Mucosa of stomach (tissue), 1 donor: ENCODE results near the gene GIGYF2.
"Not testable (repeated sequence)": the region's sequence is repeated elsewhere in the genome, so short reads cannot be mapped to it uniquely, and the experiment has no call there.

ENCODE experiments used
- H3K27me3 ChIP-seq: one replicate; pipeline ENCODE4 v1.7.0; 2013; ENCODE audit warnings: mild to moderate bottlenecking, low read length; ENCODE audit not compliant: control insufficient read depth, insufficient read depth
- H3K36me3 ChIP-seq: one replicate; pipeline ENCODE4 v1.7.0; 2013; ENCODE audit warnings: low read length; ENCODE audit not compliant: control insufficient read depth, insufficient read depth
- H3K4me1 ChIP-seq: one replicate; pipeline ENCODE4 v1.7.0; 2013; ENCODE audit warnings: mild to moderate bottlenecking, low read length; ENCODE audit not compliant: control insufficient read depth, insufficient read depth
- H3K4me3 ChIP-seq: one replicate; pipeline ENCODE4 v1.7.0; 2013; ENCODE audit warnings: low read length
- H3K9ac ChIP-seq: one replicate; pipeline ENCODE4 v1.7.0; 2013; ENCODE audit warnings: mild to moderate bottlenecking, low read length, moderate library complexity
- H3K9me3 ChIP-seq: one replicate; pipeline ENCODE4 v1.7.0; 2013; ENCODE audit warnings: mild to moderate bottlenecking, low read length, moderate library complexity; ENCODE audit not compliant: control insufficient read depth
- donor health status: Pancreatic carcinoma.

GIGYF2 gene

DNA sequence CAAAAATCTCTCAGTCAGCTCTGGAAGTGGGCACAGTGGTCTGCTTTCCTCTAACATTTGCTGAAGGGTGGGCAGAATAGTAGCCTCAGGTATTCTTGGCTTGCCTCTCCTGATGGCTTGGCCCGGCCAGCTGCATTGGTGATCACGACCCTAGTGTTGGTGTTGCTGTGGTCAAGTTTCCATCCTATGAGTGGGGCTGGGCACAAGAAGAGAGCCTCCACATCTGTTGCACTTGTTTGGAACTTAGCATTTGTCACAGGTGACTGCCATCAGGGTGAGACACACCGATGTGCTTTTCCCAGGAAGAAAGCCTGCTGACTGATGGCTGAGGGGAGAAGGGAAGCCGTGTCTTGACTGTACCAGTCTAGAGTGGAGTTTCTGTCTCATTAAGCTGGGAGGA is 139.8 kb downstream of the GIGYF2 start:
- Histone ChIP-seq H3K36me3 (peaks cover 6% of the 10 kb centered on the region), H3K4me1 (peaks cover 6% of the 10 kb centered on the region), H3K9me3 (no peaks in the 10 kb centered on the region), H3K27me3 (no peaks in the 10 kb centered on the region), H3K4me3 (no peak overlapping the region), H3K9ac (no peak overlapping the region)

DNA sequence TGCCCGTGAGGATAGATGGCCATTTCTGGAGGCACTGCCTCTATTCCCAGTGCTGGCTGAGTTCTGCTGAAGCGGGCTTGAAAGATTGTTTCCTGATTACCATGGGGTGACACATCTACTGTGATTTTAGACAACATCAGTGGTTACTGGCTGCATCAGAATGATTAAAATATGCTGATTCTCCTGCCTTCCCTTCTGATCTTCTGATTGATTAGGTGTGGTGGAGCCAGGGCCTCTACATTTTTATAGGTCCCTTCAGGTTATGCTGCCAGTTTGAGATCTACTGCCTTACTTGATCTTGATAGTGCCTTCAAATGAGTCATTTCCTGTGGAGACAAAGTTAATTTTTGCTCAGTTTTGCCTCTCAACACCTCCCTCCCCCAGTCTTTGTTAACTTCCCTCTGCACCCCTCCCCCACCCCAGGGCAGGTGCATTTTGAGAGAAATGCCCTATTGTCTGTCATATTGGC is 141.3 kb downstream of the GIGYF2 start:
- no peaks in the 10 kb centered on the region for H3K9me3 ChIP-seq
- no peak overlapping the region for H3K4me3 ChIP-seq
- H3K4me1 ChIP-seq = peaks cover 6% of the 10 kb centered on the region
- no peak overlapping the region for H3K9ac ChIP-seq
- peaks cover 6% of the 10 kb centered on the region for H3K36me3 ChIP-seq
- no peaks in the 10 kb centered on the region for H3K27me3 ChIP-seq

GRCh38 chr2:232839411-232840079 is 142.4 kb downstream of the GIGYF2 start:
- Histone ChIP-seq H3K9me3 (no peaks in the 10 kb centered on the region), H3K9ac (no peak overlapping the region), H3K27me3 (no peaks in the 10 kb centered on the region), H3K4me1 (peaks cover 6% of the 10 kb centered on the region), H3K36me3 (peaks cover 6% of the 10 kb centered on the region), H3K4me3 (no peak overlapping the region)

DNA sequence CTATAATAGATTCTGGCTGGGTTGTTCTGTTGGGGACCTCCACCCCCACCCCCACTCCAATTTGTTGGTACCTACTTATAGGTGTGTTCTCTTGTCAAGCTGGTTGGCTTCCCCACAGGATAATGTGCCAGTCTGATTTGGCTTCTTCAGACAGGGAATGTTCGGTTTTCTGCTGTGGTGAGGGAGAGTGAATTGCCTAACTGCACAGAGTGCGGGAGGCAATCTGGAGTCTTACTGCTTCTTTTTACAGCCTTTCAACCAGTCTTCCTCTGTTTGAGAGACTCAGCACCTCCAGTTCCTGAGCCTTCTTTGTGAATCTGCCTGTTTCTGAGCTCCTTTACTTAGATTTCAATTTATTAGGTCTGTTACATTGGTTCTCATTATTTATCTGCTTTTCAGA is 145.6 kb downstream of the GIGYF2 start:
- Histone ChIP-seq H3K27me3 (no peaks in the 10 kb centered on the region), H3K4me1 (no peaks in the 10 kb centered on the region), H3K36me3 (no peaks in the 10 kb centered on the region), H3K9ac (no peak overlapping the region), H3K4me3 (no peak overlapping the region), H3K9me3 (no peaks in the 10 kb centered on the region)

- no peaks in the 10 kb centered on the region for H3K36me3 ChIP-seq
- no peaks in the 10 kb centered on the region for H3K9me3 ChIP-seq
- no peaks in the 10 kb centered on the region for H3K27me3 ChIP-seq
- no peak overlapping the region for H3K9ac ChIP-seq
- H3K4me1 ChIP-seq = no peaks in the 10 kb centered on the region
- H3K4me3 ChIP-seq = no peak overlapping the region
Measured at GRCh38 chr2:232843834-232844233, 146.7 kb downstream of the GIGYF2 start.

DNA sequence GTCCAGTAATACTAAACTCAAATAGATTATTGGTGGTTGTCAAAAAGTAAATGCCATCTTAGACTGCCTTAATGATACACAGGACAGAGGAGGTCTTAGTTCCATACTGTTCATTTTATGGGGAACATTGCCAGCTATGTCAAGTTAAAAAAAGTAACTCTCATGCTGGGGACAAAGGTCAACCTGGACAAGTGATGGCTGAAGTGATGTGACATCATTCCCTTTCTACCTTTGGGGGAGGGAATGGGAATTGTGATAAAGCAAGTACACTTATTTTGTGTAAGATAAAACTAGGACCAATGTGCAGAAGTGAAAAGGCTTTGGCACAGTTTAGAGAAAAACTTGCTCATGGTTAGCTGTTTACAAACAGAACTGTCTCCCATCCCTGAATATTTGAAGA is 148.9 kb downstream of the GIGYF2 start:
- no peak overlapping the region for H3K4me3 ChIP-seq
- no peaks in the 10 kb centered on the region for H3K27me3 ChIP-seq
- no peaks in the 10 kb centered on the region for H3K36me3 ChIP-seq
- no peak overlapping the region for H3K9ac ChIP-seq
- no peaks in the 10 kb centered on the region for H3K9me3 ChIP-seq
- no peaks in the 10 kb centered on the region for H3K4me1 ChIP-seq

DNA sequence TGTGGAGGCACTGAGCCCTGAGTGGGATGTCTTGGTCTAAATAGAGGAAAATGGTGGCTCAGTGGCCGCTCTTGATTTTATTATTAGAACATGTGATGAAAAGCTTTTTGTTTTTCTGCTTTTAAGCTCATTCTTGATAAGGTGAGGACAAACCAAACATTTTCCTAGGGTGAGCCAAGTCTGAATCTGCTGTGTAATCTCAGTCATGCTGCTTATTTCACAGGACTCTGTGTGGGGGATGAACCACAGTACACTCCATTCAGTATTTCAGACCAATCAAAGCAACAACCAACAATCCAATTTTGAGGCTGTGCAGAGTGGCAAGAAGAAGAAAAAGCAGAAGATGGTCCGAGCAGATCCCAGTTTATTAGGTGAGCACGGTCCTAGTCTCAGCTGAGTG is 152.9 kb downstream of the GIGYF2 start:
- Histone ChIP-seq H3K36me3 (no peaks in the 10 kb centered on the region), H3K4me1 (no peaks in the 10 kb centered on the region), H3K9me3 (no peaks in the 10 kb centered on the region), H3K9ac (no peak overlapping the region), H3K27me3 (no peaks in the 10 kb centered on the region), H3K4me3 (no peak overlapping the region)

DNA sequence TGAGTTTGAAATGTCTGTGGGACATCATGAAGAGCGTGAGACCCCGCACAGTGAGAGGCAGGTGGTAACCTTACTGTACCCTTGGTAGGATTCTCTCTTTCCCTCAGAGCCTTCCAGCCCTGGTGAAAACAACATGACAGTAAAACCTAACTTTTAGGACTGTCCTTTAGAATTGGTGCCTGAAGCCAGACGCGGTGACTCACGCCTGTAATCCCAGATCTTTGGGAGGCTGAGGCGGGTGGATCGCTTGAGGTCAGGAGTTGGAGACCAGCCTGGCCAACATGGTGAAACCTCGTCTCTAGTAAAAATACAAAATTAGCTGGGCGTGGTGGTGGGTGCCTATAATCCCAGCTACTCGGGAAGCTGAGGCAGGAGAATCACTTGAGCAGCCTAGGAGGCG is 154.9 kb downstream of the GIGYF2 start:
- not testable (repeated sequence) for H3K9ac ChIP-seq, H3K36me3 ChIP-seq, H3K9me3 ChIP-seq

DNA sequence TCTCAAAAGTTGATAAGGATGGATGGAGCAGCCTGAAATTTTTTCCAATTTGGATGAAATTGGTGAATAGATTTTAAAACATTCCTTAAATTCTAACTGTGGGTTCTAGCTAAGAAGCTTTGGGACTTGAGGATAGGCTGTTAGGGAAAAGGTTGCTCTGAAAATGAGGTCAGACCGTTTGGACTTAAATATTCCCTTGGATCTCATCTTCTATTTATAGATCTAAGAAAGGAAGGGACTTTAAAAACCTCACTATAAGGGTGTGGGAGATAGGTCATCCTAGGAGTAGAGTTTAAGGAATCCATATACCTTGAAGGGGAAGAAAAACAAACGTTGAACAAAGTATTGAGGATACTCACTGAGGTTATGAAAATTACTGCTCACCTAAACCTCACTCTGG is 155.5 kb downstream of the GIGYF2 start:
- Histone ChIP-seq H3K4me1 (no peaks in the 10 kb centered on the region), H3K9ac (no peak overlapping the region), H3K4me3 (no peak overlapping the region), H3K27me3 (no peaks in the 10 kb centered on the region), H3K36me3 (peaks cover 7% of the 10 kb centered on the region), H3K9me3 (no peaks in the 10 kb centered on the region)

More for the DNA sequence above, 154.9 kb downstream of the GIGYF2 start:
- H3K27me3 ChIP-seq, H3K4me1 ChIP-seq, H3K4me3 ChIP-seq: not testable (repeated sequence)

DNA sequence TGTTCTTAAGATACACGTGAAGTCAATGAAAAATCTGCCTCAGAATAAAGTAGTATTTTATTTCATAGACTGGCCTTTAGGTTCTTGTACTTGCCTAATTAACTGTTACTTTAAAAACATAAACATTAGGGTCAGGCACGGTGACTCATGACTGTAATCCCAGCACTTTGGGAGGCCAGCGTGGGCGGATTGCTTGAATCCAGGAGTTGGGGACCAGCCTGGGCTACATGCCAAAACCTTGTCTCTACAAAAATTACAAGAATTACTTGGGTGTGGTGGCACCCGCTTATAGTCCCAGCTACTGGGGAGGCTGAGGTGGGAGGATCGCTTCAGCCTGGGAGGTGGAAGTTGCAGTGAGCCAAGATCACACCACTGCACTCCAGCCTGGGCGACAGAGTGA is 157.0 kb downstream of the GIGYF2 start:
- Histone ChIP-seq H3K9ac (no peak overlapping the region), H3K27me3 (no peaks in the 10 kb centered on the region), H3K9me3 (no peaks in the 10 kb centered on the region), H3K36me3 (peaks cover 10% of the 10 kb centered on the region), H3K4me3 (no peak overlapping the region), H3K4me1 (no peaks in the 10 kb centered on the region)

- no peak overlapping the region for H3K9ac ChIP-seq
- peaks cover 10% of the 10 kb centered on the region for H3K36me3 ChIP-seq
- H3K27me3 ChIP-seq = no peaks in the 10 kb centered on the region
Measured at GRCh38 chr2:232857158-232857563, 160.0 kb downstream of the GIGYF2 start.

DNA sequence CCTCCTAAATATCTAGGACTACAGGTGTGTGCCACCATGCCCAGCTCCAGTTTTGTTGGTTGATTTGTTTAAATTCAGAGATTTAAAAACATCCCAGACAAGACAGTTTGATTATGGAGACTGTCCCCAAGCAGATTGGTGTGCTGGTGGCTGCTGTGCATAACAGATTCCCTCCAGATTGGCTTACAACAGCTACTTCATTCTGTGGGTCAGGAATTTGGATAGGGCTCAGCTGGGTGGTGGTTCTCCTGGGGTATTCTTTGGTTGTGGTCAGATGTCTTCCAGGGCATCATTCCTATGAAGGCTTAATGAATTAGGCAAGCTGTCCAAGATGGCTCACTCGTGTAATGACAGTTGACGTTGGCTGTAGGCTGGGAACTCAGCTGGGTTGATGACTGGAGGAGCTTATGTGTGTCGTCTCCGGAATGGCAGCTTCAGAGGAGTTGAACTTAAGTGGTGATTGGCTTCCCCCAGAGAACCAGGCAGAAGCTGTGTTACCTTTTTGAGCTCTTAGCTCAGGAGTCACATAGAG is 162.3 kb downstream of the GIGYF2 start:
- H3K4me1 ChIP-seq = no peaks in the 10 kb centered on the region
- H3K9me3 ChIP-seq = no peaks in the 10 kb centered on the region
- no peak overlapping the region for H3K9ac ChIP-seq
- H3K36me3 ChIP-seq = peaks cover 10% of the 10 kb centered on the region
- H3K4me3 ChIP-seq = no peak overlapping the region
- H3K27me3 ChIP-seq = no peaks in the 10 kb centered on the region

More at GRCh38 chr2:232857158-232857563, 160.0 kb downstream of the GIGYF2 start:
- Histone ChIP-seq H3K4me1 (no peaks in the 10 kb centered on the region), H3K4me3 (no peak overlapping the region), H3K9me3 (no peaks in the 10 kb centered on the region)
